HEK293T (cell line): Measurements from ENCODE around the gene NEUROD2.

Experiments
- FOXA1 ChIP-seq: fragments of 450-650 bp; IDR thresholded peaks from 2 replicates; pipeline ENCODE4 v1.6.1; 2016; ENCODE audit warnings: mild to moderate bottlenecking
- SP1 ChIP-seq: fragments of 450-650 bp; IDR thresholded peaks from 2 replicates; pipeline ENCODE4 v1.6.1; 2017
- SUZ12 ChIP-seq: fragments of 450-650 bp; IDR thresholded peaks from 2 replicates; pipeline ENCODE4 v1.6.1; 2016; ENCODE audit warnings: mild to moderate bottlenecking

GRCh38 chr17:39597372-39598046 lies 10.2 kb downstream of the NEUROD2 start:
- TF ChIP-seq SUZ12 (no peak), FOXA1 (no peak), SP1 (no peak)
